Fibroblast of lung (primary cell): ENCODE results near the gene XPR1.
"Not testable (repeated sequence)": the region's sequence is repeated elsewhere in the genome, so short reads cannot be mapped to it uniquely, and the experiment has no call there.

ENCODE experiments used
- CTCF ChIP-seq, 2 donors: IDR thresholded peaks in 1 of 2; conservative IDR thresholded peaks in 1 of 2; 1 replicate in 1 of 2; 2 replicates in 1 of 2; pipeline ENCODE4 v1.5.1; 2011 to 2012; ENCODE audit warnings: low read length in 2 of 2, control low read depth in 1 of 2, inconsistent platforms in 1 of 2, low read depth in 1 of 2, mild to moderate bottlenecking in 1 of 2
- EZH2 ChIP-seq: IDR thresholded peaks from 2 replicates; pipeline ENCODE4 v1.5.1; 2012; ENCODE audit warnings: low read length, control low read depth, mild to moderate bottlenecking; ENCODE audit errors: missing control alignments

GRCh38 chr1:180645261-180645660 is 13.4 kb downstream of the XPR1 start:
- TF ChIP-seq EZH2; CTCF (conservative IDR thresholded peaks at IDR 0.05 in 1 of 2, IDR thresholded peaks at IDR 0.05 in 1 of 2; ENCODE audit: low read depth in 1 of 2, low read length in 2 of 2): not testable (repeated sequence)
